Loucy (cell line): ENCODE data around the gene CDS2.

Experiments used
- CTCF ChIP-seq: fragments of 200-600 bp; sonication (generic); conservative IDR thresholded peaks from 2 replicates; pipeline ENCODE4 v1.5.1; 2014; ENCODE audit warnings: mild to moderate bottlenecking, antibody characterized with exemption, low read length
- EZH2phosphoT487 ChIP-seq: fragments of 200-600 bp; IDR thresholded peaks from 2 replicates; pipeline ENCODE4 v1.6.1; 2018; ENCODE audit warnings: antibody characterized with exemption, mild to moderate bottlenecking, moderate library complexity, borderline replicate concordance

GRCh38 chr20:5150226-5151076 lies 23.6 kb downstream of the CDS2 start:
- TF ChIP-seq CTCF (no peak), EZH2phosphoT487 (no peak)
